Activated CD8-positive, alpha-beta memory T cell treated with anti-CD3 and anti-CD28 coated beads, Interleukin-2, amount 10 ng/mL, durations not matched to agents 7 days and 5 days (primary cell): ENCODE data around the gene CLMP. TPM values are rescaled to one million over a fixed set of nuclear protein-coding genes. Genes with fewer than 3 reads are reported as not detected.

Source experiments
- ATAC-seq: fragments of 150-1000 bp; cut with Tn5 transposase; one replicate; pipeline ENCODE4 v1.10.0; 2021; ENCODE audit warnings: moderate library complexity
- CTCF ChIA-PET: fragments of 350-600 bp; sonication (Branson Sonifier 250); formaldehyde crosslinking; loops from one replicate; lab custom pipeline; 2021; ENCODE audit warnings: antibody characterized with exemption; lab: Charles Lee
- DNase-seq: peaks from one replicate; pipeline ENCODE4 v3.0.0-alpha.2; 2020
- H3K27ac Mint-ChIP-seq: one replicate; pipeline ENCODE4 v1.8.0; 2021; ENCODE audit warnings: mild to moderate bottlenecking, mixed read lengths
- H3K27me3 Mint-ChIP-seq: one replicate; pipeline ENCODE4 v1.8.0; 2021; ENCODE audit warnings: mixed read lengths
- H3K36me3 Mint-ChIP-seq: one replicate; pipeline ENCODE4 v1.8.0; 2021; ENCODE audit warnings: mild to moderate bottlenecking, mixed read lengths
- H3K4me1 Mint-ChIP-seq: one replicate; pipeline ENCODE4 v1.8.0; 2021; ENCODE audit warnings: mixed read lengths
- H3K4me3 Mint-ChIP-seq: one replicate; pipeline ENCODE4 v1.8.0; 2021; ENCODE audit warnings: mild to moderate bottlenecking, moderate library complexity, mixed read lengths
- H3K9me3 Mint-ChIP-seq: one replicate; pipeline ENCODE4 v1.8.0; 2022; ENCODE audit warnings: low read depth, mixed read lengths
- total RNA-seq, 2 experiments: library from RNA; stranded (reverse); gene quantifications; one replicate each; pipeline ENCODE4 v1.2.3, GENCODE V29; 2021

Gene CLMP
- total RNA-seq, 2 experiments from 2014 or later: 0.58 TPM; not detected in 1

GRCh38 chr11:123125169-123125568 is 69.9 kb downstream of the CLMP start:
- Mint-ChIP-seq H3K27ac (no peak overlapping the region), H3K36me3 (no peaks in the 10 kb centered on the region), H3K27me3 (peaks cover 5% of the 10 kb centered on the region), H3K4me3 (no peak overlapping the region), H3K4me1 (peaks cover 4% of the 10 kb centered on the region), H3K9me3 (no peaks in the 10 kb centered on the region)
- ATAC-seq (no peak), DNase-seq (no peak)
- CTCF ChIA-PET: interaction anchor here (1.2 kb wide), 1 partner anchor 122 kb away, joined by 4 read pairs; no protein-coding TSS in a partner anchor

GRCh38 chr11:123122852-123123251 is 72.2 kb downstream of the CLMP start:
- no peak for DNase-seq
- H3K4me1 Mint-ChIP-seq: peaks cover 8% of the 10 kb centered on the region
- peaks cover 5% of the 10 kb centered on the region for H3K27me3 Mint-ChIP-seq
- no peaks in the 10 kb centered on the region for H3K36me3 Mint-ChIP-seq
- no peak overlapping the region for H3K27ac Mint-ChIP-seq
- CTCF ChIA-PET: interaction anchor here (0.7 to 1.4 kb wide), 2 partner anchors 124 to 326 kb away, joined by 3 read pairs; no protein-coding TSS in a partner anchor
- no peak for ATAC-seq
- H3K4me3 Mint-ChIP-seq: no peak overlapping the region
- no peaks in the 10 kb centered on the region for H3K9me3 Mint-ChIP-seq

- CTCF ChIA-PET: interaction anchor here (0.7 to 1.4 kb wide), 2 partner anchors 125 to 326 kb away, joined by 3 read pairs; no protein-coding TSS in a partner anchor
- Mint-ChIP-seq H3K36me3 (no peaks in the 10 kb centered on the region), H3K4me1 (peaks cover 8% of the 10 kb centered on the region), H3K27ac (no peak overlapping the region), H3K9me3 (no peaks in the 10 kb centered on the region), H3K27me3 (peaks cover 5% of the 10 kb centered on the region), H3K4me3 (no peak overlapping the region)
- ATAC-seq: no peak
- DNase-seq: no peak
Observed at GRCh38 chr11:123122341-123122740, 72.7 kb downstream of the CLMP start.

- Mint-ChIP-seq H3K9me3 (peaks cover 4% of the 10 kb centered on the region), H3K36me3 (peaks cover 3% of the 10 kb centered on the region), H3K27ac (no peak overlapping the region), H3K4me1 (peaks cover 4% of the 10 kb centered on the region), H3K4me3 (no peak overlapping the region), H3K27me3 (peaks cover 5% of the 10 kb centered on the region)
- CTCF ChIA-PET: interaction anchor here (1.3 to 9.7 kb wide), 2 partner anchors 14 to 129 kb away, joined by 3 to 161 read pairs; no protein-coding TSS in a partner anchor
- ATAC-seq: no peak
- no peak for DNase-seq
Observed at GRCh38 chr11:123116486-123116885, 78.6 kb downstream of the CLMP start.

GRCh38 chr11:123111465-123111864 is 83.6 kb downstream of the CLMP start:
- Mint-ChIP-seq H3K4me1 (no peaks in the 10 kb centered on the region), H3K4me3 (no peak overlapping the region), H3K36me3 (peaks cover 3% of the 10 kb centered on the region), H3K27me3 (peaks cover 11% of the 10 kb centered on the region), H3K9me3 (peaks cover 4% of the 10 kb centered on the region), H3K27ac (no peak overlapping the region)
- DNase-seq (no peak), ATAC-seq (peak; percentile 63)
- CTCF ChIA-PET: interaction anchor here (0.8 to 9.7 kb wide), 20 partner anchors 9 to 367 kb away, joined by 3 to 161 read pairs (median 4); no protein-coding TSS in a partner anchor

GRCh38 chr11:123110397-123110796 is 84.7 kb downstream of the CLMP start:
- no peak overlapping the region for H3K27ac Mint-ChIP-seq
- no peak overlapping the region for H3K4me3 Mint-ChIP-seq

GRCh38 chr11:123107945-123108495 is 87.0 kb downstream of the CLMP start:
- ATAC-seq (no peak), DNase-seq (no peak)
- Mint-ChIP-seq H3K27me3 (peaks cover 8% of the 10 kb centered on the region), H3K9me3 (no peaks in the 10 kb centered on the region), H3K36me3 (no peaks in the 10 kb centered on the region), H3K4me1 (peaks cover 4% of the 10 kb centered on the region), H3K4me3 (no peak overlapping the region), H3K27ac (no peak overlapping the region)
- CTCF ChIA-PET: interaction anchor here (0.5 to 9.7 kb wide), 6 partner anchors 10 to 1536 kb away, joined by 3 to 161 read pairs (median 11); no protein-coding TSS in a partner anchor

More at GRCh38 chr11:123110397-123110796, 84.7 kb downstream of the CLMP start:
- DNase-seq (no peak), ATAC-seq (no peak)
- H3K9me3 Mint-ChIP-seq: no peaks in the 10 kb centered on the region
- H3K4me1 Mint-ChIP-seq: no peaks in the 10 kb centered on the region
- no peaks in the 10 kb centered on the region for H3K36me3 Mint-ChIP-seq
- peaks cover 11% of the 10 kb centered on the region for H3K27me3 Mint-ChIP-seq
- CTCF ChIA-PET: interaction anchor here (0.6 to 9.7 kb wide), 20 partner anchors 9 to 191 kb away, joined by 3 to 161 read pairs (median 4); no protein-coding TSS in a partner anchor

- CTCF ChIA-PET: interaction anchor here (0.8 to 5.0 kb wide), 3 partner anchors 141 to 157 kb away, joined by 3 to 64 read pairs (median 11); no protein-coding TSS in a partner anchor
- no peaks in the 10 kb centered on the region for H3K36me3 Mint-ChIP-seq
- H3K4me3 Mint-ChIP-seq: no peak overlapping the region
- H3K9me3 Mint-ChIP-seq: no peaks in the 10 kb centered on the region
- DNase-seq (no peak), ATAC-seq (no peak)
- H3K27ac Mint-ChIP-seq: no peak overlapping the region
- H3K4me1 Mint-ChIP-seq: peaks cover 4% of the 10 kb centered on the region
- H3K27me3 Mint-ChIP-seq: peaks cover 8% of the 10 kb centered on the region
Observed at GRCh38 chr11:123104697-123105096, 90.4 kb downstream of the CLMP start.

GRCh38 chr11:123103326-123103980 is 91.6 kb downstream of the CLMP start:
- no peaks in the 10 kb centered on the region for H3K36me3 Mint-ChIP-seq
- no peaks in the 10 kb centered on the region for H3K9me3 Mint-ChIP-seq
- H3K27me3 Mint-ChIP-seq: peaks cover 4% of the 10 kb centered on the region
- CTCF ChIA-PET: interaction anchor here (0.7 to 5.0 kb wide), 22 partner anchors 9 to 454 kb away, joined by 3 to 64 read pairs (median 4); partner anchors contain the start of gene HSPA8
- peaks cover 4% of the 10 kb centered on the region for H3K4me1 Mint-ChIP-seq
- ATAC-seq: peak; percentile 82
- H3K4me3 Mint-ChIP-seq: no peak overlapping the region
- peak; percentile 46 for DNase-seq
- H3K27ac Mint-ChIP-seq: no peak overlapping the region

GRCh38 chr11:123100379-123101085 is 94.5 kb downstream of the CLMP start:
- Mint-ChIP-seq H3K9me3 (no peaks in the 10 kb centered on the region), H3K4me3 (no peak overlapping the region), H3K27ac (no peak overlapping the region), H3K27me3 (no peaks in the 10 kb centered on the region), H3K36me3 (no peaks in the 10 kb centered on the region), H3K4me1 (peaks cover 4% of the 10 kb centered on the region)
- CTCF ChIA-PET: interaction anchor here (1.0 to 5.0 kb wide), 8 partner anchors 10 to 150 kb away, joined by 3 to 64 read pairs (median 4); no protein-coding TSS in a partner anchor
- ATAC-seq (no peak), DNase-seq (no peak)

GRCh38 chr11:123098990-123099389 is 96.1 kb downstream of the CLMP start:
- H3K27ac Mint-ChIP-seq: no peak overlapping the region
- no peak for ATAC-seq
- no peaks in the 10 kb centered on the region for H3K27me3 Mint-ChIP-seq
- CTCF ChIA-PET: interaction anchor here (0.7 to 1.5 kb wide), 2 partner anchors 138 to 149 kb away, joined by 3 read pairs; no protein-coding TSS in a partner anchor
- no peaks in the 10 kb centered on the region for H3K9me3 Mint-ChIP-seq
- peaks cover 4% of the 10 kb centered on the region for H3K4me1 Mint-ChIP-seq
- H3K4me3 Mint-ChIP-seq: no peak overlapping the region
- no peaks in the 10 kb centered on the region for H3K36me3 Mint-ChIP-seq
- DNase-seq: no peak

GRCh38 chr11:123093739-123094138 is 101.3 kb downstream of the CLMP start:
- peaks cover 2% of the 10 kb centered on the region for H3K4me1 Mint-ChIP-seq
- CTCF ChIA-PET: interaction anchor here (1.3 to 2.0 kb wide), 3 partner anchors 9 to 168 kb away, joined by 3 to 6 read pairs (median 4); no protein-coding TSS in a partner anchor
- H3K9me3 Mint-ChIP-seq: no peaks in the 10 kb centered on the region
- no peak for DNase-seq
- H3K27ac Mint-ChIP-seq: no peak overlapping the region
- no peaks in the 10 kb centered on the region for H3K27me3 Mint-ChIP-seq
- H3K36me3 Mint-ChIP-seq: no peaks in the 10 kb centered on the region
- H3K4me3 Mint-ChIP-seq: no peak overlapping the region
- no peak for ATAC-seq

GRCh38 chr11:123091506-123091905 is 103.5 kb downstream of the CLMP start:
- no peak for ATAC-seq
- no peaks in the 10 kb centered on the region for H3K9me3 Mint-ChIP-seq
- H3K27me3 Mint-ChIP-seq: no peaks in the 10 kb centered on the region
- peaks cover 18% of the 10 kb centered on the region for H3K4me1 Mint-ChIP-seq
- CTCF ChIA-PET: interaction anchor here (0.8 to 4.6 kb wide), 5 partner anchors 11 to 170 kb away, joined by 3 to 25 read pairs (median 4); no protein-coding TSS in a partner anchor
- DNase-seq: no peak
- no peak overlapping the region for H3K27ac Mint-ChIP-seq
- no peaks in the 10 kb centered on the region for H3K36me3 Mint-ChIP-seq
- no peak overlapping the region for H3K4me3 Mint-ChIP-seq
